SU-DHL-6 (cell line): Measurements from ENCODE around the gene PAX5.

Experiments
- H2AFZ ChIP-seq: fragments of 200-600 bp; sonication (generic); 2 replicates; pipeline ENCODE4 v1.6.1; 2014; ENCODE audit warnings: low read depth, mild to moderate bottlenecking, moderate library complexity, mixed read lengths, antibody characterized with exemption, low read length; ENCODE audit not compliant: severe bottlenecking
- H3F3A ChIP-seq: fragments of 200-600 bp; shearing (Covaris generic); 2 replicates; pipeline ENCODE4 v1.6.0; 2016; ENCODE audit warnings: antibody characterized with exemption, mild to moderate bottlenecking; ENCODE audit not compliant: insufficient read depth
- H3K27ac ChIP-seq: fragments of 200-600 bp; sonication (generic); 2 replicates; pipeline ENCODE4 v1.5.1; 2016; ENCODE audit warnings: low read depth, mild to moderate bottlenecking, low read length, moderate library complexity, mixed read lengths
- H3K27me3 ChIP-seq: fragments of 200-600 bp; sonication (generic), shearing (Covaris generic); 2 replicates; pipeline ENCODE4 v1.6.0; 2014; ENCODE audit warnings: mild to moderate bottlenecking, low read length
- H3K36me3 ChIP-seq: fragments of 200-600 bp; sonication (generic); 2 replicates; pipeline ENCODE4 v1.6.1; 2014; ENCODE audit warnings: mild to moderate bottlenecking, low read length, mixed read lengths
- H3K4me2 ChIP-seq: fragments of 300-600, 200-600 bp; shearing (Covaris generic), sonication (generic); 2 replicates; pipeline ENCODE4 v1.6.0; 2014; ENCODE audit warnings: low read length, low read depth, mild to moderate bottlenecking; ENCODE audit not compliant: poor library complexity, severe bottlenecking
- H3K4me3 ChIP-seq: fragments of 200-600 bp; sonication (generic); 2 replicates; pipeline ENCODE4 v1.5.1; 2014; ENCODE audit warnings: antibody characterized with exemption, low read length, mild to moderate bottlenecking, mixed read lengths; ENCODE audit not compliant: insufficient read depth, poor library complexity, severe bottlenecking
- H3K79me2 ChIP-seq: fragments of 200-600 bp; sonication (generic); 2 replicates; pipeline ENCODE4 v1.6.1; 2014; ENCODE audit warnings: mild to moderate bottlenecking, low read length, moderate library complexity; ENCODE audit not compliant: insufficient read depth
- H3K9ac ChIP-seq: fragments of 200-600 bp; sonication (generic); 2 replicates; pipeline ENCODE4 v1.7.0; 2014; ENCODE audit warnings: mild to moderate bottlenecking, low read length
- H3K9me2 ChIP-seq: fragments of 200-600 bp; sonication (generic); replicated peaks from 2 replicates; pipeline ENCODE4 v1.6.1; 2014; ENCODE audit warnings: low read length; ENCODE audit not compliant: insufficient read depth
- H3K9me3 ChIP-seq: fragments of 200-600 bp; sonication (generic); 2 replicates; pipeline ENCODE4 v1.6.1; 2014; ENCODE audit warnings: low read length, mixed read lengths; ENCODE audit not compliant: insufficient read depth
- H4K20me1 ChIP-seq: fragments of 200-600 bp; sonication (generic); 2 replicates; pipeline ENCODE4 v1.6.1; 2014; ENCODE audit warnings: low read depth, mild to moderate bottlenecking, antibody characterized with exemption, low read length, moderate library complexity, mixed read lengths
- CTCF ChIP-seq: fragments of 200-600 bp; sonication (generic); IDR thresholded peaks from one replicate; pipeline ENCODE4 v1.5.1; 2017; ENCODE audit warnings: antibody characterized with exemption, mild to moderate bottlenecking, low read length, moderate library complexity; ENCODE audit not compliant: insufficient read depth, poor library complexity, severe bottlenecking
- EZH2phosphoT487 ChIP-seq: fragments of 200-600 bp; sonication (generic), shearing (Covaris generic); conservative IDR thresholded peaks from 2 replicates; pipeline ENCODE4 v1.6.1; 2018; ENCODE audit warnings: mild to moderate bottlenecking, antibody characterized with exemption, low read length, moderate library complexity, mixed read lengths

PAX5 gene

GRCh38 chr9:37025071-37025822 lies 8.8 kb downstream of the PAX5 start:
- Histone ChIP-seq H3K4me2 (peak overlapping the region; percentile 84), H3K27ac (peak overlapping the region; percentile 65), H3F3A (peaks cover 24% of the 10 kb centered on the region), H3K27me3 (no peaks in the 10 kb centered on the region), H3K79me2 (peaks cover 92% of the 10 kb centered on the region), H3K9me2 (no peaks in the 10 kb centered on the region), H4K20me1 (no peaks in the 10 kb centered on the region; the same call in 1 of the 2 replicates), H3K9me3 (no peaks in the 10 kb centered on the region), H2AFZ (no peak overlapping the region), H3K4me3 (peak overlapping the region; percentile 74), H3K36me3 (no peaks in the 10 kb centered on the region; the same call in 1 of the 2 replicates), H3K9ac (peak overlapping the region; percentile 78)
- no peak for TF ChIP-seq CTCF
- no peak for TF ChIP-seq EZH2phosphoT487

GRCh38 chr9:37017546-37017945 lies 16.5 kb downstream of the PAX5 start:
- Histone ChIP-seq H3K4me3 (no peak overlapping the region), H3K36me3 (peaks cover 19% of the 10 kb centered on the region), H3K27ac (no peak overlapping the region), H4K20me1 (no peaks in the 10 kb centered on the region), H3K4me2 (no peak overlapping the region), H3K27me3 (no peaks in the 10 kb centered on the region), H3F3A (0 out of 2 replicates have a peak, but pooled peaks cover 3% of the 10 kb centered on the region), H2AFZ (no peak overlapping the region), H3K9ac (no peak overlapping the region), H3K9me2 (no peaks in the 10 kb centered on the region), H3K79me2 (peaks cover 73% of the 10 kb centered on the region), H3K9me3 (no peaks in the 10 kb centered on the region)
- no peak for TF ChIP-seq EZH2phosphoT487
- no peak for TF ChIP-seq CTCF

- no peaks in the 10 kb centered on the region for H3K9me2 ChIP-seq
- H3F3A ChIP-seq: peaks cover 43% of the 10 kb centered on the region
- H3K27me3 ChIP-seq: no peaks in the 10 kb centered on the region
- H3K4me2 ChIP-seq: peak overlapping the region; percentile 41
- peak overlapping the region; percentile 7; the same call in 1 of the 2 replicates for H3K9ac ChIP-seq
- no peaks in the 10 kb centered on the region for H4K20me1 ChIP-seq
- H3K79me2 ChIP-seq: peaks cover 46% of the 10 kb centered on the region
- H3K36me3 ChIP-seq: peaks cover 26% of the 10 kb centered on the region
- no peak overlapping the region for H3K4me3 ChIP-seq
- peak overlapping the region; percentile 92 for H3K27ac ChIP-seq
- no peaks in the 10 kb centered on the region for H3K9me3 ChIP-seq
- TF ChIP-seq EZH2phosphoT487: no peak
- TF ChIP-seq CTCF: no peak
- H2AFZ ChIP-seq: no peak overlapping the region
These were observed 22.5 kb downstream of the PAX5 start for GRCh38 chr9:37011530-37011929.
